Endothelial cell of umbilical vein (primary cell): ENCODE results near the gene SELENBP1. TPM values are rescaled to one million over a fixed set of nuclear protein-coding genes. Genes with fewer than 3 reads are reported as not detected.
"Not testable (repeated sequence)": the region's sequence is repeated elsewhere in the genome, so short reads cannot be mapped to it uniquely, and the experiment has no call there.

Source experiments
- BruUV-seq: library from RNA; stranded (reverse); fragments of 400-500 nt; replicated peaks from 2 replicates; lab custom pipeline; 2021; lab: Mats Ljungman, UMichigan
- CTCF ChIA-PET: fragments of 300-600, 350-600 bp; sonication (Branson Sonifier 250); formaldehyde crosslinking; loops from one replicate; lab custom pipeline; 2021; ENCODE audit warnings: antibody characterized with exemption, inconsistent platforms; lab: Charles Lee
- POLR2A ChIA-PET: fragments of 300-600, 350-600 bp; sonication (Branson Sonifier 250); formaldehyde crosslinking; loops from one replicate; lab custom pipeline; 2021; ENCODE audit warnings: antibody characterized with exemption, inconsistent platforms; lab: Charles Lee
- DNase-seq: peaks from one replicate; pipeline ENCODE4 v3.0.0-alpha.2; 2011; ENCODE audit warnings: low read depth, low spot score
- FAIRE-seq: peaks from 2 replicates; lab custom pipeline; 2011; peaks lifted over from hg19 to GRCh38; lab: Jason Lieb, UNC
- H2AFZ ChIP-seq: 2 replicates; pipeline ENCODE4 v1.6.0; 2012; ENCODE audit warnings: low read depth, low read length, control low read depth, inconsistent platforms
- H3K27ac ChIP-seq: 2 replicates; pipeline ENCODE4 v1.5.1; 2011; ENCODE audit warnings: low read depth, mild to moderate bottlenecking, control low read depth, low read length, moderate library complexity; ENCODE audit not compliant: insufficient read depth
- H3K27me3 ChIP-seq, 2 experiments: 2 replicates each; pipeline versions ENCODE4 v1.6.0 to v1.6.1; 2011; ENCODE audit warnings: low read length in 2 of 2, mixed read lengths in 1 of 2; ENCODE audit not compliant: control insufficient read depth in 2 of 2, insufficient read depth in 2 of 2
- H3K36me3 ChIP-seq, 2 experiments: 2 replicates in 1 of 2; 3 replicates in 1 of 2; pipeline ENCODE4 v1.5.1; 2011; ENCODE audit warnings: low read length in 2 of 2, mild to moderate bottlenecking in 1 of 2, moderate library complexity in 1 of 2; ENCODE audit not compliant: control insufficient read depth in 2 of 2, insufficient read depth in 2 of 2; ENCODE audit errors: extremely low read depth in 1 of 2
- H3K4me1 ChIP-seq: 3 replicates; pipeline ENCODE4 v1.5.1; 2011; ENCODE audit warnings: mild to moderate bottlenecking, low read length; ENCODE audit not compliant: control insufficient read depth, insufficient read depth; ENCODE audit errors: extremely low read depth
- H3K4me2 ChIP-seq: 2 replicates; pipeline ENCODE4 v1.6.1; 2011; ENCODE audit warnings: low read length, control low read depth, mixed read lengths; ENCODE audit not compliant: insufficient read depth
- H3K4me3 ChIP-seq, 3 experiments: fragments of 200-600 bp in 1 of 3; sonication (generic), shearing (Covaris generic) in 1 of 3; replicated peaks in 1 of 3; 2 replicates each; pipeline ENCODE4 v1.5.1; 2011 to 2016; ENCODE audit warnings: control low read depth in 3 of 3, low read length in 3 of 3, mild to moderate bottlenecking in 2 of 3, inconsistent platforms in 1 of 3, low read depth in 1 of 3, moderate library complexity in 1 of 3; ENCODE audit not compliant: insufficient read depth in 1 of 3
- H3K79me2 ChIP-seq: 2 replicates; pipeline ENCODE4 v1.6.0; 2012; ENCODE audit warnings: low read length, inconsistent platforms; ENCODE audit not compliant: control insufficient read depth, insufficient read depth
- H3K9ac ChIP-seq: replicated peaks from 2 replicates; pipeline ENCODE3; 2011; ENCODE audit warnings: low read length, control low read depth; ENCODE audit not compliant: insufficient read depth; ENCODE audit errors: extremely low read depth
- H3K9me1 ChIP-seq: replicated peaks from 3 replicates; pipeline ENCODE4 v1.6.0; 2011; ENCODE audit warnings: mild to moderate bottlenecking, low read length; ENCODE audit not compliant: control insufficient read depth, insufficient read depth; ENCODE audit errors: extremely low read depth
- H3K9me3 ChIP-seq: replicated peaks from 2 replicates; pipeline ENCODE4 v1.5.1; 2012; ENCODE audit warnings: low read length, inconsistent platforms; ENCODE audit not compliant: control insufficient read depth, insufficient read depth
- H4K20me1 ChIP-seq: replicated peaks from 2 replicates; pipeline ENCODE3; 2011; ENCODE audit warnings: mild to moderate bottlenecking, low read length; ENCODE audit not compliant: control insufficient read depth, insufficient read depth; ENCODE audit errors: extremely low read depth
- CTCF ChIP-seq, 2 donors: IDR thresholded peaks; 1 replicate in 1 of 2; 2 replicates in 1 of 2; pipeline ENCODE4 v1.5.1; 2011; ENCODE audit warnings: low read length in 2 of 2, mild to moderate bottlenecking in 2 of 2, moderate library complexity in 2 of 2, control low read depth in 1 of 2, inconsistent platforms in 1 of 2, low read depth in 1 of 2; ENCODE audit not compliant: insufficient read depth in 1 of 2; ENCODE audit errors: extremely low read depth in 1 of 2
- EZH2 ChIP-seq: IDR thresholded peaks from 2 replicates; pipeline ENCODE4 v1.6.1; 2012; ENCODE audit warnings: borderline replicate concordance, low read depth, mild to moderate bottlenecking, moderate library complexity, low read length, inconsistent platforms; ENCODE audit not compliant: severe bottlenecking
- FOS ChIP-seq: IDR thresholded peaks from 2 replicates; pipeline ENCODE4 v1.6.1; 2011; ENCODE audit warnings: mild to moderate bottlenecking, low read length, moderate library complexity, borderline replicate concordance; ENCODE audit not compliant: insufficient read depth
- GATA2 ChIP-seq: IDR thresholded peaks from 2 replicates; pipeline ENCODE4 v1.7.0; 2011; ENCODE audit warnings: low read depth, mild to moderate bottlenecking, moderate library complexity, mixed read lengths, low read length; ENCODE audit not compliant: insufficient read length, insufficient read depth
- JUN ChIP-seq: IDR thresholded peaks from 2 replicates; pipeline ENCODE4 v1.6.1; 2011; ENCODE audit warnings: borderline replicate concordance, low read depth; ENCODE audit not compliant: insufficient read length, insufficient read depth
- MAX ChIP-seq: IDR thresholded peaks from 2 replicates; pipeline ENCODE4 v1.6.1; 2011; ENCODE audit not compliant: insufficient read depth, insufficient read length
- MYC ChIP-seq: IDR thresholded peaks from one replicate; pipeline ENCODE4 v1.6.1; 2011; ENCODE audit warnings: mild to moderate bottlenecking, low read depth, low read length
- POLR2A ChIP-seq: IDR thresholded peaks from 2 replicates; pipeline ENCODE4 v1.6.1; 2012; ENCODE audit warnings: low read depth, mild to moderate bottlenecking, control low read depth, low read length
- POLR2AphosphoS5 ChIP-seq: IDR thresholded peaks from 2 replicates; pipeline ENCODE4 v1.6.1; 2012; ENCODE audit warnings: low read depth, mild to moderate bottlenecking, control low read depth, low read length, moderate library complexity; ENCODE audit not compliant: insufficient read depth
- dilution Hi-C: fragments of 300-500 bp; cut with MboI; formaldehyde crosslinking; loops from one replicate; pipeline ENCODE4 v1.15.0; 2019; ENCODE audit warnings: low sequenced_read_pairs; ENCODE audit not compliant: extremely low pct_ligation_motif_present
- intact Hi-C: fragments of 100-400 bp; cut with micrococcal nuclease; formaldehyde crosslinking; loops from one replicate; pipeline ENCODE4 v1.10.0; 2022
- polyA plus RNA-seq, 4 experiments: library from polyadenylated mRNA; depleted of rRNA in 3 of 4; stranded (reverse) in 3 of 4; unstranded in 1 of 4; fragments of >200 nt; gene quantifications; 2 replicates each; pipeline versions ENCODE4 v1.2.1 to v1.2.3, GENCODE V29; 2011 to 2012; ENCODE audit warnings: missing spikeins in 1 of 4
- total RNA-seq: library from RNA; stranded (reverse); gene quantifications from 2 replicates; pipeline ENCODE4 v1.2.3, GENCODE V29; 2021

SELENBP1 gene
- total and polyA plus RNA-seq, 2 donors (not counting 3 experiments of a cell fraction or from before 2014, with no cell fraction given), result 18.0 to 40.6 TPM

GRCh38 chr1:151390221-151391078 is 17.9 kb upstream of the SELENBP1 start:
- DNase-seq, CTCF ChIA-PET, H3K4me2 ChIP-seq, H3K79me2 ChIP-seq, H3K36me3 ChIP-seq, FAIRE-seq, H4K20me1 ChIP-seq, H3K9me1 ChIP-seq, H2AFZ ChIP-seq, H3K4me1 ChIP-seq, BruUV-seq, dilution Hi-C loops, H3K9me3 ChIP-seq, H3K27me3 ChIP-seq, H3K27ac ChIP-seq, H3K4me3 ChIP-seq, H3K9ac ChIP-seq, intact Hi-C loops, POLR2A ChIA-PET: not testable (repeated sequence)

GRCh38 chr1:151386002-151386401 is 13.5 kb upstream of the SELENBP1 start:
- intact Hi-C loops (no loop called here), dilution Hi-C loops (no loop called here)
- no peaks in the 10 kb centered on the region for H4K20me1 ChIP-seq
- no peak overlapping the region for H3K4me3 ChIP-seq
- no peaks in the 10 kb centered on the region for H3K79me2 ChIP-seq
- no peak for FAIRE-seq
- no peak for DNase-seq
- CTCF ChIA-PET, result interaction anchor here (0.9 to 2.7 kb wide), 3 partner anchors 10 to 286 kb away, joined by 4 to 9 read pairs (median 8); partner anchors contain the start of gene PSMB4
- H2AFZ ChIP-seq, result no peak overlapping the region
- no peaks in the 10 kb centered on the region for H3K4me1 ChIP-seq
- no peaks in the 10 kb centered on the region for H3K36me3 ChIP-seq
- no peak overlapping the region for H3K4me2 ChIP-seq
- no TSS peak for BruUV-seq
- no peak overlapping the region for H3K9ac ChIP-seq
- H3K9me1 ChIP-seq, result no peaks in the 10 kb centered on the region
- peaks cover 0 to 5% of the 10 kb centered on the region in 2 experiments for H3K27me3 ChIP-seq
- TF ChIP-seq MAX (no peak), CTCF (IDR thresholded peaks at IDR 0.05; ENCODE audit: extremely low read depth in 1 of 2, insufficient read depth in 1 of 2, low read depth in 1 of 2, low read length in 2 of 2) (no peak), EZH2 (no peak), JUN (no peak), FOS (no peak), GATA2 (no peak), MYC (no peak), POLR2AphosphoS5 (no peak), POLR2A (no peak)
- POLR2A ChIA-PET, result no interaction called here
- no peaks in the 10 kb centered on the region for H3K9me3 ChIP-seq
- H3K27ac ChIP-seq, result no peak overlapping the region
